DND-41 (cell line): ENCODE data around the gene MKLN1.

ENCODE experiments used
- EZH2 ChIP-seq: IDR thresholded peaks from 3 replicates; pipeline ENCODE4 v1.6.1; 2012; ENCODE audit warnings: borderline replicate concordance, low read depth, mild to moderate bottlenecking, moderate library complexity, low read length, inconsistent platforms; ENCODE audit not compliant: severe bottlenecking
- TF ChIP-seq, protein P1 (sequence below): IDR thresholded peaks from 2 replicates; pipeline ENCODE4 v1.5.1; 2012; ENCODE audit warnings: borderline replicate concordance, low read length, moderate library complexity, mild to moderate bottlenecking; ENCODE audit not compliant: poor library complexity, severe bottlenecking; ENCODE audit errors: extremely low read depth

DNA sequence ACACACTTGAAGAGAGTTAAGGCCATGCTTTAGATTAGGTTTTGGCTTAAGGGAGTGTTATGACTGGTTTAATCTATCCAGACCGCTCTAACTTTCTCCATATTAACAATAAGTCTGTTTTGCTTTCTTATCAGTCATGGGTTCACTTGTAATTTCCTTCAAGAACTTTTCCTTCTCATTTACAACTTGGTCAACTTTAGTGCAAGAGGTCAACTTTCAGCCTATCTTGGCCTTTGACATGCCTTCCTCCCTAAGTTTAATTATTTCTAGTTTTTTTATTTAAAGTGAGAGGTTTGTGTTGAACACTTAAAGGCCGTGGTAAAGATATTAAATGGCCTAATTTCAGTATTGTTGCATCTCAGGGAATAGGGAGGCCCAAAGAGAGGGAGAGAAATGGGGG, 75.6 kb downstream of the MKLN1 start:
- TF ChIP-seq, protein P1, sequence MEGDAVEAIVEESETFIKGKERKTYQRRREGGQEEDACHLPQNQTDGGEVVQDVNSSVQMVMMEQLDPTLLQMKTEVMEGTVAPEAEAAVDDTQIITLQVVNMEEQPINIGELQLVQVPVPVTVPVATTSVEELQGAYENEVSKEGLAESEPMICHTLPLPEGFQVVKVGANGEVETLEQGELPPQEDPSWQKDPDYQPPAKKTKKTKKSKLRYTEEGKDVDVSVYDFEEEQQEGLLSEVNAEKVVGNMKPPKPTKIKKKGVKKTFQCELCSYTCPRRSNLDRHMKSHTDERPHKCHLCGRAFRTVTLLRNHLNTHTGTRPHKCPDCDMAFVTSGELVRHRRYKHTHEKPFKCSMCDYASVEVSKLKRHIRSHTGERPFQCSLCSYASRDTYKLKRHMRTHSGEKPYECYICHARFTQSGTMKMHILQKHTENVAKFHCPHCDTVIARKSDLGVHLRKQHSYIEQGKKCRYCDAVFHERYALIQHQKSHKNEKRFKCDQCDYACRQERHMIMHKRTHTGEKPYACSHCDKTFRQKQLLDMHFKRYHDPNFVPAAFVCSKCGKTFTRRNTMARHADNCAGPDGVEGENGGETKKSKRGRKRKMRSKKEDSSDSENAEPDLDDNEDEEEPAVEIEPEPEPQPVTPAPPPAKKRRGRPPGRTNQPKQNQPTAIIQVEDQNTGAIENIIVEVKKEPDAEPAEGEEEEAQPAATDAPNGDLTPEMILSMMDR = no peak
- TF ChIP-seq EZH2 = no peak
